ENCODE measurements around the gene FOXP1.
A peak's percentile ranks its signal among the peaks of the same experiment; 100 is the strongest.

Gene FOXP1

GRCh38 chr3:71210257-71211007 is 373.1 kb downstream of the FOXP1 start:
- peak; percentile 68 for DNase-seq (ENCODE audit: low read depth)

GRCh38 chr3:71208211-71209095 is 375.1 kb downstream of the FOXP1 start:
- no peak for DNase-seq (ENCODE audit: low read depth)

- DNase-seq (ENCODE audit: low read depth): no peak
These were observed 375.9 kb downstream of the FOXP1 start for GRCh38 chr3:71207632-71208031.

GRCh38 chr3:71206305-71207165 is 377.0 kb downstream of the FOXP1 start:
- DNase-seq (ENCODE audit: low read depth): no peak

GRCh38 chr3:71203727-71204488 is 379.6 kb downstream of the FOXP1 start:
- DNase-seq (ENCODE audit: low read depth): no peak

GRCh38 chr3:71202848-71203533 is 380.5 kb downstream of the FOXP1 start:
- DNase-seq (ENCODE audit: low read depth): no peak

GRCh38 chr3:71201939-71202338 is 381.6 kb downstream of the FOXP1 start:
- peak; percentile 66 for DNase-seq (ENCODE audit: low read depth)

- DNase-seq (ENCODE audit: low read depth): no peak
These were observed 385.5 kb downstream of the FOXP1 start for GRCh38 chr3:71197841-71198565.

- DNase-seq (ENCODE audit: low read depth): peak; percentile 88
These were observed 388.0 kb downstream of the FOXP1 start for GRCh38 chr3:71195492-71195891.

- no peak for DNase-seq (ENCODE audit: low read depth)
These were observed 388.7 kb downstream of the FOXP1 start for GRCh38 chr3:71194785-71195184.

GRCh38 chr3:71191031-71191482 is 392.5 kb downstream of the FOXP1 start:
- DNase-seq (ENCODE audit: low read depth): no peak

GRCh38 chr3:71189480-71189879 is 394.0 kb downstream of the FOXP1 start:
- DNase-seq (ENCODE audit: low read depth): peak; percentile 60

- DNase-seq (ENCODE audit: low read depth): no peak
These were observed 395.8 kb downstream of the FOXP1 start for GRCh38 chr3:71187715-71188114.

GRCh38 chr3:71186801-71187200 is 396.7 kb downstream of the FOXP1 start:
- DNase-seq (ENCODE audit: low read depth): no peak

GRCh38 chr3:71185733-71186455 is 397.6 kb downstream of the FOXP1 start:
- peak; percentile 77 for DNase-seq (ENCODE audit: low read depth)

GRCh38 chr3:71184252-71184651 is 399.3 kb downstream of the FOXP1 start:
- DNase-seq (ENCODE audit: low read depth): no peak

- no peak for DNase-seq (ENCODE audit: low read depth)
These were observed 400.0 kb downstream of the FOXP1 start for GRCh38 chr3:71183549-71183948.

- DNase-seq (ENCODE audit: low read depth): no peak
These were observed 403.0 kb downstream of the FOXP1 start for GRCh38 chr3:71180524-71180923.

GRCh38 chr3:71177375-71177774 is 406.2 kb downstream of the FOXP1 start:
- no peak for DNase-seq (ENCODE audit: low read depth)
